ENCODE measurements around the gene CRYBG1.

CRYBG1 gene

DNA sequence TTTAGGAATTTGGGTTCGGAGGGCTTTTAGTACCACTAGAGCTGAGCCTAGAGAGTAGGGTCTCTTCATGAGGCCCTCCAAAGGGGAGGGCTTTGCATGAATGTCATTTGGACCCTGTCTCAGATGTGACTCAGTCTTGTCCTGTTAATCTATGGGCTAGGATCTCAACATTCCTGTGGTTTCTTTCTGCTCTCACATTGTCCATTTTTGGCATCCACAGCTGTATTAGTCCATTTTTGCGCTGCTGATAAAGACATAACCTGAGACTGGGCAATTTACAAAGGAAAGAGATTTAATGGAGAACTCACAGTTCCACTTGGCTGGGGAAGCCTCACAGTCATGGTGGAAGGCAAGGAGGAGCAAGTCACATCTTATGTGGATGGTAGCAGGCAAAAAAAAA, 61.0 kb downstream of the CRYBG1 start:
- no peak for DNase-seq (ENCODE audit: low spot score)

DNA sequence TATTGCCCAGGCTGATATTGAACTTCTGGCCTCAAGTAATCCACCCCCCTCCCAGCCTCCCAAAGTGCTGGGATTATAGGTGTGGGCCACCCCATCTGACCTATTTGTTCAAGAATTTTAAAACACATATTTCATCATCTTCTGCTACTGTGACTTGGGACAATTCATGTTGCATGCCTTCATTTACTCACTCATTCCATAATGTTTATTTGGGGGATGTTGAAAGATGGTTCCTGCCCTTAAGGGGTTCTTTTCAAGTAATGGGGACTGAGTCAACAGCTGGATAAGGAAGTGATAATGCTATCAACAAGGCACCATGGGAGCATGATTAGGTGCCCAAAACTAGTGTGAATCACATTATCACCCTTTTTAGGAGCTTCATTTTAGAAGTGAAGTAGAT, 62.0 kb downstream of the CRYBG1 start:
- DNase-seq (ENCODE audit: low spot score), result no peak

DNA sequence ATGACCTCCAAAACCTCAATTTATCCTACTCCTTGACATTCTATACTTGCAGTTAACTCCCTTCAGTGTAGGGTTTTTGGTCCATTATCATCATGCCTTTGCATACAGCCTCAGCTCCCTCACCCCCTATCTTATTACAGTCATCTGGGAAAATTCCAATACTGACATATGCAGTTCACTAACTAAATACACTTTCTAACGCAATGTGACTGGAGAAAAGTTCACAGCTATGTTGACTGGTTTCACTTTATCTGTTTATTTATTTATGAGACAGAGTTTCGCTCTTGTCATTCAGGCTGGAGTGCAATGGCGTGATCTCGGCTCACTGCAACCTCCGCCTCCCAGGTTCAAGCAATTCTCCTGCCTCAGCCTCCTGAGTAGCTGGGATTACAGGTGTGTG, 64.9 kb downstream of the CRYBG1 start:
- DNase-seq (ENCODE audit: low spot score), result no peak

DNA sequence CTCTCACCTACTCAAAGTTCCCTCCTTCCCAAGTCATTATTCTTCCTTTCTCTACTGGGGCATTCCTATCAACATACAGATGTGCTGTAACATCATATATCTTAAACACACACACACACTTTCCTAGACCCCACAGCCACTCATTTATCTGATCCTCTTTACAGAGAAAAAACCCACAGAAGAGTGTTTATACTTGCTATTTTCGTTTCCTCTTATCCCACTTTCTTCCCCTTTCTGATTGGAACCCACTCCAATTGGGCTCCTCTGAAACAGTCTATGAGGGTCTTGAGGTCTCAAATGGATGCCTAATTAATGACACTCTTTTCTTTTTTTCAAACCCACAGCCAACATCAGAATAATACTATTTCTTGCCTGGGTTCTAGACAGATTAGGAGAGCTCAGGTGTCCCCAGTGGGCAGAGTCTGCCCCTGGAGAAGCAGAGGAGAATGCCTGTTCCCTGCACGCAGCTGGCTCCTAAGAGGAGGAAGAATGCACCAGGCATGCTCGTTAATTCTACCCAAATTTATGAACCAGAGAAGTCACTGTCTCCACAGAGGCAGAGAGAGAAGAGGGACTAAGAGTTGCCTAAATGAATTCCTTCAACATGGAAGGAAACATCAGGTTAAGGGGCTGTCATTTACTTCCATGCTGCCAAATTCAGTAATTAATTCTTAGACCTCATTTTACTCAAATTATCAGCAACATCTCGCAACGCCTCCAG, 65.9 kb downstream of the CRYBG1 start:
- DNase-seq (ENCODE audit: low spot score), result no peak

- DNase-seq (ENCODE audit: low spot score), result no peak
These were observed 69.9 kb downstream of the CRYBG1 start for GRCh38 chr6:106430466-106430865.

DNA sequence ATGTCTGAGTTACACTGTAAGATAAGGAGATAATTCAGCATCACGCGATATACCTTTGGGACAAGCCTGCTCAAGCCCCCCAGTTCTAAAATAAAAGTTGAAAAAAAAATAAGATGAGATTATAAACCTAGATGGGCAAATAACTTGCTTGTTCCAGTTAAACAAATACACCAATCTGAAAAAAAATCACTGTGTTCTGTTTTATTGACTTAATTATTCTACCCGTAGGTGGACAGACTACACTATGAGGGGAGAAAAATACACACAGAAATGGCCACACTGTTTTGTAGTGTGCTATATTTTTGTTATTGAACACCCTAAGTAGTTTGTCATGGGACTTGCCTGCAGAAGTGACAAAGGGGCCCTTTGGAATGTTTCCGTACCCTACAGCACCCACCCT, 70.9 kb downstream of the CRYBG1 start:
- no peak for DNase-seq (ENCODE audit: low spot score)

- DNase-seq (ENCODE audit: low spot score), result no peak
These were observed 71.5 kb downstream of the CRYBG1 start for GRCh38 chr6:106431972-106432371.

- DNase-seq (ENCODE audit: low spot score), result no peak
These were observed 74.0 kb downstream of the CRYBG1 start for GRCh38 chr6:106434530-106434929.

DNA sequence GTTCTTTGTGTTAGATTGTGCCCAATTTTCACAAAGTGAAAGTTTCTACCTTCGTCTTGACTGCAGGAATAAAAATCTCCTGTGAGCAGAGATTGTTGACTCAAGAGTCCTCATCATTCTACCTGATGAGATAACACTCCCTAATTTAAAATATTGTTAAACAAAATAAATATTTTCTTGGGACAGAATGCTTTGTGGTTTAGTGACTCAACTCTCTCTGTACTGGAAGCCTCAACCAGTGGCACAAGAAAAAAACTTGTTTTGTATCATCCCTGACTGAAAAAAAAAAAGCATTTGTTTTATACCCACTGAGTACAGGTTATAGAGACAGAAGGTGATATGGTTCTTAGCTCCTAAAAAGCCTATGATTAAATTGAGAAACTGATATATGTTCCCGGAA, 78.9 kb downstream of the CRYBG1 start:
- no peak for DNase-seq (ENCODE audit: low spot score)

- DNase-seq (ENCODE audit: low spot score), result no peak
These were observed 80.0 kb downstream of the CRYBG1 start for GRCh38 chr6:106440546-106440945.

DNA sequence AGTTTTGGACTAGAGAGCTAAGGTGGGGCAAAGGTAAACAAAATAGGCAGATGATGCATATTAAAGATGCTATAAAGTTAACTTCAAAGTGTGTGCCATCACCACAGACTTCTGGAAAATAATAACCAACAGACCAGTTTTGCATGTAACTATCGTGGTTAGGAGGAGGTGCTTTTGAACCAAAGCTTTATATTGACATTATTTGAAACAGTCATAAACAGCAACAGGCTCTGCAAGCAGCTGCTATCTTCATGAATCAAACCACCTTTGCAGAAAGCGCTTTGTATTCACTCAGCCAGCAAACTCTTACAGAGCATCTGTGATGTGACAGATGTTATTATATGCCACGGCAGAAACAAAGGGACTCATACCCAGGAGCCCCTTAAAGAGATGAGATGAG, 81.9 kb downstream of the CRYBG1 start:
- DNase-seq (ENCODE audit: low spot score), result no peak

DNA sequence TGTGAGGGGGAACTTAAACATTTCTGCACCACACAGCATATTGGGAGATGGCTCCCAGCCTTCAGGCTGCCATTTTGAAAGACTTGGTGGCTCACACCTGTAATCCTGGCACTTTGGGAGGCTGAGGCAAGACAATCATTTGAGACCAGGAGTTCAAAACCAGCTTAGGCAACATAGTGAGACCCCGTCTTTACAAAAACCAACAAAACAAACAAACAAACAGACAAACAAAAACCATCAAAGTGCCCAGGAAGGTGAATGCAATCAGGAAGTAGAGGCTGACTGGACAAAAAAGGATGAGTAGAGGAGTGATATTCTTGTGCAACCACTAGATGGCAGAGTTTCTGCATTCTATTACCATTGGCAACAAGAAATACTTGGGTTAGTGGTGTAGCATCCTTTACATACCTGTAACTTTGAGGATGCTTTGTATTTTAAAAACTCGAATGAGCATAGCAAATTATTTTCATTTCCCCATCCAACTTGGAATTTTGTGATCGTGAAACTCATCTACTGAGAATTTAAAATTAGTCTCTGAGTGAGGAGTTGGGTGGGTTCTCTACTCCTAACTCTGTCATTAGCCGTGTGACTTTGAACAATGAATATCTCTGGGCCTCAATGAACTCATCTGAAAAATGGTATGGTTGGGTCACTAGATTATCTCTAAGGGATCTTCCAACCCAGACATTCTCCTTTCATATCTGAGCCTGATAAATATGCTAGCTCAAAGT, 84.4 kb downstream of the CRYBG1 start:
- peak; percentile 44 for DNase-seq (ENCODE audit: low spot score)

DNA sequence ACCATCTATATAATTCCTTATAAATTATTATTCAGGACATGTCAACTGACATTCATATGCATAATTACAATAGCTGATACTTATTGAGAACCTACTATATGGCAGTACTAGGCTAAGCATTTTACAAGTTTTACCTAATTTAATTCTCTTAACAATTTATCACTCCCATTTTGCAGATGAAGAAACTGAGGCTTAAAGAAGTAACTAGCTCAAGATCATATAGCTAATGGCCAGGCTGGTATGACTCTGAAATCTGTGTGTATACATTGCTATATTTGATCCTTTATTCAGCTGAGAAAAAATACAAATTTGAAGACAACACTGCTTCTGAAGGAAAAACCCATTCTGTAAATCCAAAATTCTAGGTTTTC, 85.0 kb downstream of the CRYBG1 start:
- no peak for DNase-seq (ENCODE audit: low spot score)

- DNase-seq (ENCODE audit: low spot score), result no peak
These were observed 85.9 kb downstream of the CRYBG1 start for GRCh38 chr6:106446287-106446885.

GRCh38 chr6:106446983-106447382, 86.5 kb downstream of the CRYBG1 start:
- DNase-seq (ENCODE audit: low spot score), result no peak

DNA sequence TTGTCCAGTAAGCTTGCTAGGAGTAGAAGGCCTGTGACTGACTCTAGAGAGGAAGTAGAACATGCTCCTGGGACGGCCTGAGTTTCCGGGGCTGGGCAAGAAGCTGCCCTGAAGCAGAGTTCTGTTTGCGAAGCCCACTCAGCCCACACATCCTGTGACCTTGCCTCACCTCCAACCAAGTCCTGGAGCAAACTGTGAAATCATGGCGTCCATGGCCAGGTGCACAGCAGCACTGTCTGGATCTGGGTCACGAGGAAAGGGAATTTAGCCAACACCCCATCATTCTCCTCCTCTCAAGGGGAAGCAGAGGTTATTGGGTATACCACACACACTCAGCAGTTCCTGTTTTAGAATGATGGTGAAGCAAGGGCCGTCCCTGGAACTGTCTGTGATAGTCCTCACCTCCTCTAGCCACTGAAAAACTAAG, 87.5 kb downstream of the CRYBG1 start:
- no peak for DNase-seq (ENCODE audit: low spot score)

DNA sequence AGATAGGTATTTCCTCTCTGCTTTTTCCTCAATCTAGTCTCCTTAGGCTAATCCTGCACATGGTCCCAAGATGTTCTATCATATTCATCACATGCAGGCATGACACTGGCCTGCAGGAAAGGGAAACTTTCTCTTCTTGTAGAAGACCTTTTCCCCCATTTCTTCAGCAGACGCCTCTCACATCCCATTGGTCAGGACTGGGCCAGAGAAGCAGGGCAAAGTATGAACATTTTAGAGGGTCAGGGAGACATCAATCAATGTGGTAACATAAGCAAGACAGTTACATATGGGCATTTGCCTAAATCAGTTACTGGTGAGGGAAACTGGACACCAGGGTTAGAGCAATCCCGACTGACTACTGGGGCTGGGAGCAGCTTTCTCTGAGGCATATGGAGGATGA, 90.1 kb downstream of the CRYBG1 start:
- DNase-seq (ENCODE audit: low spot score), result no peak

DNA sequence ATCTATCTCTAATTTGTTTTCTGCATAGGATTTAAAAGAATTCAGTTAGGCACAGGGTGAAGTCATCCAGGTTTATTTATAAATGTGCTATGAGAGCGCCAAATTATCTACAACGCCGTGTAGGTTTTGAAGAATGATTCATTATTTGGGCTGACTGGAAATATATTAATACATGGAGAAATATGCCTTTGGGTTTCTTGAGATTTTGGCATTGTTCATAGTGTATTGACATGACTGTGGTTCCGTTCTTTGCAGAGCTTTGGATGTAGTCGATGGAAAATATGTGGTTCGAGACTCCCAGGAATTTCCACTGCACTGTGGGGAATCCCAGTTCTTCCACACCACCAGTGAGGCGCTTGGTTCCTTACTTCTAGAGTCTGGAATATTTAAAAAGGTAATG, 90.9 kb downstream of the CRYBG1 start:
- DNase-seq (ENCODE audit: low spot score), result no peak

DNA sequence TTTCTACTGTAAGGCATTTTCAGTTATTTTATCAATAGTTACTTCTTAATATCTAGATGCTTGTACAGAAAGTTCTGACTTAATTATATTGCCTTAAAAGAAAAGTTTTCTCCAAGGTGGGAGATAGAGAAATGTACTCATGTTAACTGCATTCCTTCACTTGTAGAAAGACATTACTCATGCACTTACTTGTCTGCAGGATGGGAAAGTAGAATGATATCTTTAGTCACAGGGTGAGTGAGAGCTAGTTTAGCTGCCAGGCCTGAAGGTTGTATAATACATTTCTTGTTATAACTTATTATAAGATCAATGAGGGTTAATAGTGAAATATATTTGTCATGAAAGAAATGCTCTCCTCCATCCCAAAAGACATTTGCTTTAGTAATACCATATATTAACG, 92.1 kb downstream of the CRYBG1 start:
- DNase-seq (ENCODE audit: low spot score), result no peak

DNA sequence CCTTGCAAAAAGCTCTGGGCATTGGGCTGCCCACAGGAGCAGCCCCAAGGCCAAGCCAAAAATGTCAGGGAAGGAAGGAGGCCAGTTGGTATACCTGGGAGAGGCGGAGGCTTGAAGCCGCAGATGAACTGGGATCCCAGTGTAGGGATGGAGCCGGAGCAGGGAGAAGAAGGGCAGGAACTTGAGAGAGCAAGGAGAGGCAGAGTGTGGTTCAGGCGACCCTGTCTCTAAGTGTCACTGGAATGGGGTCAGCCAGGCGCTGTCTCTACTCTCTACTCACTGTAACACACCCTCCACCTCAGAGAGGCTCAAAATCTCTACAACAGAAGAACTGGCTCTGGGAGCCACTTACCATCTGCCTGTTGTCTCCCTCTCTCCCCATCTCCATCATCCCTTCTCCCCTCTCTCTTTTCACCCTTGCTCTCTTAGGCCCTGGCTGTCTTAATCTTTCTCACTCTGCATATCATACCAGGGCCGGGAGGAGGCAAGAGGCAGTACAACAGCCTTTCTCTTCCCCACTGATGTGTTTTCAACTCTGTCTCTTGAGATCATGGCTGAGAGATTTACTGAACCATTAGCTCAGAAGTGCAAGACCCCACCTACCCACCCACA, 93.3 kb downstream of the CRYBG1 start:
- DNase-seq (ENCODE audit: low spot score), result no peak

GRCh38 chr6:106456756-106457155, 96.2 kb downstream of the CRYBG1 start:
- no peak for DNase-seq (ENCODE audit: low spot score)

- DNase-seq (ENCODE audit: low spot score), result no peak
These were observed 97.8 kb downstream of the CRYBG1 start for GRCh38 chr6:106458021-106458986.
